ENCODE results near the gene DLG2. TPM values are rescaled to one million over a fixed set of nuclear protein-coding genes. Genes with fewer than 3 reads are reported as not detected.

Gene DLG2
- total and polyA plus RNA-seq, 2 of the 8 experiments (the other 6 are each of a cell fraction or from before 2014, with no cell fraction given), result 1.7 to 14.3 TPM

DNA sequence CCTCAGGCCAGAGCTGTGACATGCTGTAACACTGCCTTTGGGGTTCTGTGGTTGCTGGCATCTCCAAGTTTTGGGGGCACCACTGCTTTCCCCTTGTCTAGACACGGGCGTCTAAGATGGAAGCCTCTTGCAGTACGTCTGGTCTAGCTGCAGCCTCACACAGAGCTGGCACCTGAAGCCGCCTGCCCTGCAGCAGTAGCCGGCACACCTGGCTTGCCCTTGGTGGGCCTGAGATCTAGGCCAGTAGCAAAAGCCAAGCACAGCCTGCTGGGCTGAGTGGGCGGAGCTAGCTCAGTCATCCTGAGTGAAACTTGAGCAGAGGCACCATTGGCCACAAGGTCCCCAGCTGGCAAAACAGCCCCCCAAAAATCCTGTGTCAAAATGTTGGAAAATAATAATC is 154.2 kb downstream of the DLG2 start:
- H3K36me3 ChIP-seq (ENCODE audit: control insufficient read depth in 2 of 4, insufficient read depth in 4 of 4, low read length in 3 of 4), result no peaks in the 10 kb centered on the region
- peaks cover 2 to 9% (median 7%) of the 10 kb centered on the region in 4 experiments; a peak in 6 of 7 replicates for H3K4me1 ChIP-seq (replicated peaks in 1 of 4; ENCODE audit: control insufficient read depth in 3 of 4, insufficient read depth in 4 of 4, low read length in 3 of 4)
- H3K79me2 ChIP-seq (ENCODE audit: control insufficient read depth in 1 of 2, insufficient read depth in 2 of 2, low read length in 2 of 2), result no peaks in the 10 kb centered on the region
- no peak overlapping the region for H2AFZ ChIP-seq (ENCODE audit: low read length)
- H3K4me3 ChIP-seq (ENCODE audit: extremely low read depth in 1 of 4, insufficient read depth in 2 of 4, low read depth in 3 of 4, low read length in 4 of 4), result no peak overlapping the region
- no peaks in the 10 kb centered on the region for H3K9me3 ChIP-seq (ENCODE audit: insufficient read depth in 2 of 2, low read depth in 1 of 2, low read length in 1 of 2)
- no peak overlapping the region for H3K4me2 ChIP-seq (ENCODE audit: insufficient read depth in 1 of 2, low read depth in 2 of 2, low read length in 2 of 2)
- no peaks in the 10 kb centered on the region for H4K20me1 ChIP-seq (replicated peaks in 1 of 2; ENCODE audit: control insufficient read depth in 1 of 2, insufficient read depth in 2 of 2, low read length in 2 of 2)
- H3K27me3 ChIP-seq (replicated peaks in 1 of 4; ENCODE audit: control insufficient read depth in 3 of 4, extremely low read depth in 1 of 4, insufficient read depth in 3 of 4, low read length in 3 of 4), result no peaks in the 10 kb centered on the region
- H2BK5ac ChIP-seq (ENCODE audit: low read depth, low read length), result peak overlapping the region; percentile 85
- H3K23me2 ChIP-seq (ENCODE audit: low read depth, low read length), result no peaks in the 10 kb centered on the region
- H3K18ac ChIP-seq (ENCODE audit: extremely low read depth, low read length), result peak overlapping the region; percentile 67; the same call in 1 of the 2 replicates
- 0 out of 2 replicates have a peak overlapping the region, but pooled peaks have one; percentile 41 for H2AK5ac ChIP-seq (ENCODE audit: low read depth, low read length)
- no peak overlapping the region for H3K23ac ChIP-seq (ENCODE audit: insufficient read length)
- DNase-seq (ENCODE audit: low read depth in 1 of 2, low spot score in 2 of 2) (no peak), FAIRE-seq (peak; percentile 36)
- H3K27ac ChIP-seq (ENCODE audit: low read depth, low read length), result no peak overlapping the region
- peak overlapping the region; percentile 56 for H4K91ac ChIP-seq (replicated peaks; ENCODE audit: insufficient read length, low read length)
- H4K5ac ChIP-seq (ENCODE audit: insufficient read length, low read depth, low read length), result no peak overlapping the region
- 90% methylated on average over 6 of the region's 6 CpGs; no CpG with 5 or more reads in 1 of the 2 experiments for WGBS, 2 experiments (ENCODE audit: extremely low coverage in 1 of 2, insufficient coverage in 1 of 2, insufficient read length in 1 of 2, insufficient replicate concordance in 2 of 2, low coverage in 1 of 2, low lambda C conversion rate in 2 of 2, missing lambda C conversion rate in 1 of 2)
- H3K79me1 ChIP-seq (ENCODE audit: low read depth, low read length), result no peaks in the 10 kb centered on the region
- no peak overlapping the region for H4K8ac ChIP-seq (ENCODE audit: extremely low read depth, insufficient read depth, low read length)
- CTCF ChIA-PET (ENCODE audit: partially characterized antibody), result interaction anchor here (0.6 to 1.3 kb wide), 4 partner anchors 19 to 1574 kb away, joined by 3 to 4 read pairs (median 3); no protein-coding TSS in a partner anchor
- peak overlapping the region; percentile 73 for H2BK120ac ChIP-seq (replicated peaks; ENCODE audit: low read depth, low read length)
- POLR2A ChIA-PET (ENCODE audit: partially characterized antibody), result interaction anchor here (0.6 to 1.2 kb wide), 3 partner anchors 9 to 189 kb away, joined by 3 to 4 read pairs (median 3); no protein-coding TSS in a partner anchor
- H3K14ac ChIP-seq (ENCODE audit: insufficient read length), result no peak overlapping the region
- peak overlapping the region; percentile 81; the same call in 1 of the 2 replicates for H2BK12ac ChIP-seq (ENCODE audit: low read depth, low read length)
- no peak overlapping the region for H3K56ac ChIP-seq (replicated peaks; ENCODE audit: insufficient read length, low read depth, low read length)
- no peak overlapping the region for H3K9ac ChIP-seq (replicated peaks in 1 of 4; ENCODE audit: extremely low read depth in 1 of 4, low read depth in 3 of 4, low read length in 3 of 4)
- no peak overlapping the region for H3K4ac ChIP-seq (replicated peaks; ENCODE audit: insufficient read length, low read depth, low read length)
- 0 out of 2 replicates have a peak overlapping the region, but pooled peaks have one; percentile 87 for H2BK20ac ChIP-seq (ENCODE audit: low read length)
- no peak overlapping the region for H2BK15ac ChIP-seq (ENCODE audit: low read length)
- TF ChIP-seq MAFK (IDR thresholded peaks at IDR 0.05; ENCODE audit: low read depth, low read length) (no peak), EGR1 (IDR thresholded peaks at IDR 0.05; ENCODE audit: borderline replicate concordance, low read depth, low read length) (no peak), BACH1 (IDR thresholded peaks at IDR 0.05; ENCODE audit: low read length) (no peak), SP4 (IDR thresholded peaks at IDR 0.05; ENCODE audit: low read length) (no peak)
- TF ChIP-seq, protein P1, sequence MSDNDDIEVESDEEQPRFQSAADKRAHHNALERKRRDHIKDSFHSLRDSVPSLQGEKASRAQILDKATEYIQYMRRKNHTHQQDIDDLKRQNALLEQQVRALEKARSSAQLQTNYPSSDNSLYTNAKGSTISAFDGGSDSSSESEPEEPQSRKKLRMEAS (IDR thresholded peaks at IDR 0.05), result peak; percentile 71
